Muscle layer of colon (tissue), 2 donors: Measurements from ENCODE around the gene TRDN.

Experiments
- H3K27ac ChIP-seq: one replicate; pipeline ENCODE4 v1.7.0; 2013; ENCODE audit warnings: low read depth, mild to moderate bottlenecking, low read length, moderate library complexity
- H3K27me3 ChIP-seq, 2 donors: one replicate each; pipeline ENCODE4 v1.7.0; 2013; ENCODE audit warnings: low read length in 2 of 2, mild to moderate bottlenecking in 2 of 2; ENCODE audit not compliant: insufficient read depth in 2 of 2, control insufficient read depth in 1 of 2
- H3K36me3 ChIP-seq: one replicate; pipeline ENCODE4 v1.7.0; 2013; ENCODE audit warnings: mild to moderate bottlenecking, low read length; ENCODE audit not compliant: insufficient read depth
- H3K4me1 ChIP-seq: one replicate; pipeline ENCODE4 v1.7.0; 2013; ENCODE audit warnings: mild to moderate bottlenecking, low read length; ENCODE audit not compliant: insufficient read depth
- H3K4me3 ChIP-seq, 2 donors: one replicate each; pipeline ENCODE4 v1.7.0; 2013; ENCODE audit warnings: low read length in 2 of 2, low read depth in 1 of 2, mild to moderate bottlenecking in 1 of 2, moderate library complexity in 1 of 2
- H3K9ac ChIP-seq: one replicate; pipeline ENCODE4 v1.7.0; 2013; ENCODE audit warnings: low read length
- H3K9me3 ChIP-seq: one replicate; pipeline ENCODE4 v1.7.0; 2013; ENCODE audit warnings: mild to moderate bottlenecking, low read length
- donor health status: abdominal sarcoma.
- donor health status: Adenocarcinoma of cecum.

Gene TRDN

DNA sequence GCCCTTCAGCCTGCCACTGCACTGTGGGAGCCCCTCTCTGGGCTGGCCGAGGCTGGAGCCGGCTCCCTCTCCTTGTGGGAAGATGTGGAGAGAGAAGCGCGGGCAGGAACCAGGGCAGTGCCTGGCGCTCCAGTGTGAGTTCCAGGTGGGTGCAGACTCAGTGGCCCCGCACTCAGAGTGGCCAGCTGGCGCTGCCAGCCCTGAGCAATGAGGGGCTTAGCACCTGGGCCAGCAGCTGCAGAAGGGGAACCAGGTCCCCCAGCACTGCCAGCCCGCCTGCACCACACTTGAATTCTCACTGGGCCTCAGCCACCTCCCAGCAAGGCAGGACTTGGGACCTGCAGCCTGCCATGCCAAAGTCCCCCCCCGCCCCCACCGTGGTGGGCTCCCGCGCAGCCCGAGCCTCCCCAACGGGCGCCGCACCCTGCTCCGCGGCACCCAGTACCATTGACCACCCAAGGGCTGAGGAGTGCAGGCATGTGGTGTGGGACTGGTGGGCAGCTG is 434.8 kb downstream of the TRDN start:
- Histone ChIP-seq H3K27me3 (no peaks in the 10 kb centered on the region), H3K4me3 (no peak overlapping the region), H3K4me1 (no peaks in the 10 kb centered on the region), H3K9ac (no peak overlapping the region), H3K36me3 (no peaks in the 10 kb centered on the region), H3K9me3 (no peaks in the 10 kb centered on the region), H3K27ac (no peak overlapping the region)

DNA sequence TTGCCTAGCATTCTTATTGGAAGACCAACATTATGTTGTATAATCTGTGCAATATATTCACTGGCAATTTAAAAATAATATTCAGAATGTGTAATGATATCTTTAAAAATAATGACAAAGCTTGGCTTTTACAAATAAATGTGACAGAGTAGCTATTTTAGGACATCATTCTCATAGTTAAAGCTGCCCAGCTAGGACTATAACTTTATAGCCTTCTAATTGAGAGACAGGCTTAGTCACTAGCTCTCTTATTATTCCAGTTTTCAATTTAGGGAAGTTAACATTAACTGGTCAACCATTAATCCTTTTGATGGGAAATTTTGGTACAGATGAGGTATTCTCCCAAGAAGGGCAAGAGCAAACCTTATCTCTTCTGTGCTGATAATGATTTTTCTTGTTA is 443.5 kb downstream of the TRDN start:
- Histone ChIP-seq H3K36me3 (no peaks in the 10 kb centered on the region), H3K9me3 (no peaks in the 10 kb centered on the region), H3K27ac (no peak overlapping the region), H3K27me3 (no peaks in the 10 kb centered on the region), H3K4me1 (no peaks in the 10 kb centered on the region), H3K9ac (no peak overlapping the region), H3K4me3 (no peak overlapping the region)

DNA sequence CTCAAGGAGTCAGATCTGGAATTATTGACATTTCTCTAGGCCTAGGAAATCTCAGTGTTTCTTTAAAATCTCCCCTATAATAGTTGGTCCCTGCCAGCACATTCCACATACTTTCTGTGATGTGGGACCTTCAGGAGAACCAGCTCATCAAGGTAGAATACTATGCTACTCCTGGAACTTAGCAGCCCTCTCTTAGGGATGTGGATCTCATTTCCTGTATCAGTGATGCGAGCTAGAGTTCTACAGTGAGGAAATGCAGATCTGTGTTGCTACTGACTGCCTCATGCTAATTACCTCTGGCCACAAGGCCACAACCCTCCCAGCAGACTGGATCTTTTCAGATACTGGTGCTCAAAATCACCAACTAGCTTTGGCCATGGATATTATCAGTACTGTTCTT is 446.9 kb downstream of the TRDN start:
- Histone ChIP-seq H3K27ac (no peak overlapping the region), H3K4me1 (no peaks in the 10 kb centered on the region), H3K9ac (no peak overlapping the region), H3K9me3 (no peaks in the 10 kb centered on the region), H3K36me3 (no peaks in the 10 kb centered on the region), H3K27me3 (no peaks in the 10 kb centered on the region), H3K4me3 (no peak overlapping the region)

DNA sequence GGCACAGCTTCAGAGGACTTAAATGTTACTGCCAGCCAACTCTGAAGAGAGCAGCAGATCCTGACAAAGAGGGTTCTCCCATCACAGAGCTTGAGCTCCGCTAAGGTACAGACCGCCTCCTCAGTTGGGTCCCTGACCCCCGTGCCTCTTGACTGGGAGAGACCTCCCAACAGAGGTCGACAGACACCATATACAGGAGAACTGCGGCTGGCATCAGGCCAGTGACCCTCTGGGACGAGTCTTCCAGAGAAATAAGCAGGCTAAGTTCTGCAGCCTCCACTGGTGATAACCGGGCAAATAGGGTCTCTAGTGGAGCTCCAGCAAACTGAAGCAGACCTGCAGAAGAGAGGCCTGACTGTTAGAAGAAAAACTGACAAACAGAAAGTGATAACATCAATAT is 453.8 kb downstream of the TRDN start:
- Histone ChIP-seq H3K36me3 (no peaks in the 10 kb centered on the region), H3K4me3 (no peak overlapping the region), H3K27ac (no peak overlapping the region), H3K9me3 (no peaks in the 10 kb centered on the region), H3K4me1 (no peaks in the 10 kb centered on the region), H3K27me3 (no peaks in the 10 kb centered on the region), H3K9ac (no peak overlapping the region)

DNA sequence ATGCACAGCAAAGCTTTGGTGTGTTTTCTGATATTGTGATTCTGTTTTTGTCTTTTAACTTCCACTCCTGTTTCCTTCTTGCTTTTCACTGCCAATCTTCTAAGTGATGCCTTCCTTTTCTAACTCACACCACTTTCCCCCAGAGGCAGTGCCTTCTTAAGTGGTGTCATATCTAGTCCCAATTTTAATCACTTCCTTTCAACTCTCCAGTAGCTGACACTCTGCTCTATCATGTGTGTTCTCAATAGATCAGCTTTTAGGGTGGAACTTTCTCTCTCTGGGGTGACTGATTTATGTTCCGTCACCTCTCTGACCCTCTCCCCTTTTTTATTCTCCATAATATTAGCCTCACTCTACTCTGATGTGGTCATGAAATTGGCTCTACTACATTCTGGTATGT is 460.0 kb downstream of the TRDN start:
- Histone ChIP-seq H3K9me3 (no peaks in the 10 kb centered on the region), H3K4me1 (no peaks in the 10 kb centered on the region), H3K9ac (no peak overlapping the region), H3K4me3 (no peak overlapping the region), H3K36me3 (no peaks in the 10 kb centered on the region), H3K27ac (no peak overlapping the region), H3K27me3 (no peaks in the 10 kb centered on the region)

DNA sequence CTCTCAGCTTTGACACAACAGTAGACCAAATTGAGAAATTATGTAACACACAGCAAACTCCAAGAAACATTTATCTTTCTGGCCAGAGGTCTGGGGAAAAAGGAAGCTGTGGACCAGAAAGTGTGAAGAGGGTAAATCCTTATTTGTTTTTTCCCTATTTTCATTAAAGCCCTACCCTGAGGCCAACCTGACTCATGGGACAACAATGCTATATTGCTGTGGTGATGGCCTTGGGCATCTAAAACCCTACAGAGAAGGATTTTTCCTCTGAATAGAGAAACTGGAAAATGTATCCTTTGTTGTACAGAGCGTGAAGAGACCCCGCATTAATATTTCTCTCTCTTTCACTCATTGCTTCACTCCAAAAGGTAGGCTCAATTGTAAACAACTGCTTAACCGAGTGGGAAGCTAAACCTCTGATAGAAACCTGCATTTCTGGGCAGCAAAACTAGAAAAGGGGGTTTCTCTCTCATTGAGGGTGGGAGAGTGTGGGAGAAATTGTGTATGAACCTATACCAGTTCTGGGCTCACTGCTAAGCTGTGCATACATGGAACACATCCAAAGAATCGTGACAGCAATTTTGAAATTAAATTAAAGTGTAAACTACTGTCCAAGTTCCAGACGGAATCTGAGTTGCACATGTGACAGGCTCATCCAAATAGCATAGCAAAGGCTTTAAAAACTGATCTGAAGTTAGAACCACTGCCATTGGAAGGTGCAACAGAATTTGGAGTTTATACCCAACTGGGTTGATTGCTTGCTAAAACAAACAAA is 465.2 kb downstream of the TRDN start:
- Histone ChIP-seq H3K4me3 (no peak overlapping the region), H3K27me3 (no peaks in the 10 kb centered on the region)

DNA sequence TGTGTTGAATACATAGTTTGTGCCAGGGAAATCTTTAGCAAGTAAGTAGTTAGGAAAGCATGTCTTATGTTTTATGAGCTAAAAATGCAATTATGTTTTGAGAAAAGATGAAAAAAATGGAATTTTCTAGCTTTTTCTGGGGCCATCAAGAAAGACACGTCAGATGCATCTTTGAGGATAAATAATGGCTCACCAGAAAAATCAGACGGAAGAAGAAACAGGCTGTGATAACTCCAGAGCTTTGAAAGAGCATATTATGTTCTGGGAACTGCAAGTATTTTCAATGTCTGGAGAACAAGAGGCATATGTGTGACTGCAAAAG is 467.0 kb downstream of the TRDN start:
- H3K36me3 ChIP-seq: no peaks in the 10 kb centered on the region

More for the DNA sequence above, 465.2 kb downstream of the TRDN start:
- H3K4me1 ChIP-seq: no peaks in the 10 kb centered on the region
- H3K9ac ChIP-seq: no peak overlapping the region
- H3K27ac ChIP-seq: no peak overlapping the region
- H3K9me3 ChIP-seq: no peaks in the 10 kb centered on the region
- H3K36me3 ChIP-seq: no peaks in the 10 kb centered on the region

DNA sequence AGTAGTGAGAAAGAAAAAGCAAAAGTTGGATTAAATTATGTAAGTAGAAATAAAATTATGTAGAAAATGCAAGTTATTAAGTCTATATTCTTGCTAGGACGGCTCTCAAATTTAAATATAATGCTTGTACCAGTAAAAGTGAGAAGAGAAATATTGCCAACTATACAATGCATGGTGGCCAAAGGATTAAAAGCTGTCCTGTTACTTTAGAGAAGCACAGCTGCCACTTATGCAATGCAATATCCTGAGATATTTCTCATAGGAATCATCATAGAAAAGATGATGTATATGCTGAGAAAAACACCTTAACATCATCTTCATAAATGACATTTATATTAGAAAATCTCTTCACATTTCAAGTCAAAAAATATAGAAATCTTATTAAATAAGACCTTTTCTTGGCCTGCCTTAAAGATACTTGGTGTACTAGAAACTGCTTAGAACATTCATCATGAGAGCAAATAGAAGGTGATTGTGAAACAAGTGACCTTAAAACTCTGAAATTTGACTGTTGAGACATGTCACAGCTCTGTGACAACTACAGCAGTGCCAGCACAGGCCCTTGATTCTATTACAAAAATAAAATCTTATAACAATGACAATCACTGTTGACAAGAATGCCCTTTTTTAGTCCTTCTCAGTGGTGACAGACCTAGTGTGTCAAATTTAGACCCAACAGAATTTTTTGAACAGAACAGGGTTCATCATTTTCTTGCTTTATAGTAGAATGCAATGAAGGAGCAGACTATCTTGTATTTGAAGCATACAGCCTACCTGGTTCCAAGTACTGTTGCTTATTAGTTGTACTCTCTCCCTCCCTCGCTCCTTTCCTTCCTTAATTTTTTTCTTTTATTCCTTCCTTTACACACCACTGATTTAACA is 467.6 kb downstream of the TRDN start:
- H3K36me3 ChIP-seq: no peaks in the 10 kb centered on the region
- no peaks in the 10 kb centered on the region for H3K9me3 ChIP-seq
- H3K27me3 ChIP-seq: no peaks in the 10 kb centered on the region
- no peaks in the 10 kb centered on the region for H3K4me1 ChIP-seq
- no peak overlapping the region for H3K9ac ChIP-seq
- no peak overlapping the region for H3K27ac ChIP-seq
- no peak overlapping the region for H3K4me3 ChIP-seq

More for the DNA sequence above, 467.0 kb downstream of the TRDN start:
- no peaks in the 10 kb centered on the region for H3K9me3 ChIP-seq
- H3K27ac ChIP-seq: no peak overlapping the region
- H3K27me3 ChIP-seq: no peaks in the 10 kb centered on the region
- no peak overlapping the region for H3K4me3 ChIP-seq
- H3K4me1 ChIP-seq: no peaks in the 10 kb centered on the region
- no peak overlapping the region for H3K9ac ChIP-seq

DNA sequence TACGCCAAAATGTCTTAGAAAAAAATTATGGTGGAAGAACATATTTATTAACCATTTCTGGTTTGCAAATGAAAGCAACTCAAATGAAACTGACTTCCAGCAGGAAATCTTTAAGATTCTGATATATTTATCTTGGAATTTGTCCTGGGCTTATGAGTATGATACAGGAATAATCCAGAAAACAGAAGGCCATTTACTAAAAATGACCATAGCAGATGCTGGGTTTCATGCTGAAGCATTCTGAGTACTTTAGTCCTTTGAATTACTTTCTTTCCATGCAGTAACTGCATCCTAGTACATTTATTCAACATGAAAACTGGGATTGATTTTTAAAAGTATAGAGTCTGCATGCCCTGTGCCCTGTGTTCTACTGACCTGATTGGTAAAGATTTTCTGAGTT is 468.3 kb downstream of the TRDN start:
- Histone ChIP-seq H3K36me3 (no peaks in the 10 kb centered on the region), H3K27ac (no peak overlapping the region), H3K9ac (no peak overlapping the region), H3K27me3 (no peaks in the 10 kb centered on the region), H3K4me3 (no peak overlapping the region), H3K4me1 (no peaks in the 10 kb centered on the region), H3K9me3 (no peaks in the 10 kb centered on the region)
